ENCODE results near the gene DENND5A. TPM values are rescaled to one million over a fixed set of nuclear protein-coding genes. Genes with fewer than 3 reads are reported as not detected.
"Not testable (repeated sequence)": the region's sequence is repeated elsewhere in the genome, so short reads cannot be mapped to it uniquely, and the experiment has no call there.

DENND5A gene
- total RNA-seq, 1 experiment from 2014 or later, result 53.5 TPM

DNA sequence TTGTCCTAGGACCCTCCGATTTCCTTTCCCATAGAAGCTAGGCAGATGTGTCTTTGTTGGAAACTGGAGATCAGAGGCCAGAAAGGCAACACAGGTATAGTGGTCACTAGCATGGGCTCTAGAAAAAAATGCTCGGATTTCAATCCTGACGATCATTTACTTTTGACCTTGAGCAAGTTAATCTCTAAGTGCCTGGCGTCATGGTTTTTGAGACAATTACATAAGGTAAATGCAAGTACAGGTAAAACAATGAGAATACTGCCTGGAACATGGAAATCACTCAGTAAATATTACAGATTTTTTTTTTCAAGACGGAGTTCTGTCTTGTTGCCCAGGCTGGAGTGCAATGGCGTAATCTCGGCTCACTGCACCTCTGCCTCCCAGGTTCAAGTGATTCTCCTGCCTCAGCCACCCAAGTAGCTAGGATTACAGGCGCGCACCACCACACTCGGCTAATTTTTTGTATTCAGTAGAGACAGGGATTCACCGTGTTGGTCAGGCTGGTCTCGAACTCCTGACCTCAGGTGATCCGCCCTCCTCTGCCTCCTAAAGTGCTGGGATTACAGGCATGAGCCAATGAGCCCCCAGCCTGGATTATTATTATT, 1.1 kb upstream of the DENND5A start:
- no peak for DNase-seq (ENCODE audit: low read depth)

DNA sequence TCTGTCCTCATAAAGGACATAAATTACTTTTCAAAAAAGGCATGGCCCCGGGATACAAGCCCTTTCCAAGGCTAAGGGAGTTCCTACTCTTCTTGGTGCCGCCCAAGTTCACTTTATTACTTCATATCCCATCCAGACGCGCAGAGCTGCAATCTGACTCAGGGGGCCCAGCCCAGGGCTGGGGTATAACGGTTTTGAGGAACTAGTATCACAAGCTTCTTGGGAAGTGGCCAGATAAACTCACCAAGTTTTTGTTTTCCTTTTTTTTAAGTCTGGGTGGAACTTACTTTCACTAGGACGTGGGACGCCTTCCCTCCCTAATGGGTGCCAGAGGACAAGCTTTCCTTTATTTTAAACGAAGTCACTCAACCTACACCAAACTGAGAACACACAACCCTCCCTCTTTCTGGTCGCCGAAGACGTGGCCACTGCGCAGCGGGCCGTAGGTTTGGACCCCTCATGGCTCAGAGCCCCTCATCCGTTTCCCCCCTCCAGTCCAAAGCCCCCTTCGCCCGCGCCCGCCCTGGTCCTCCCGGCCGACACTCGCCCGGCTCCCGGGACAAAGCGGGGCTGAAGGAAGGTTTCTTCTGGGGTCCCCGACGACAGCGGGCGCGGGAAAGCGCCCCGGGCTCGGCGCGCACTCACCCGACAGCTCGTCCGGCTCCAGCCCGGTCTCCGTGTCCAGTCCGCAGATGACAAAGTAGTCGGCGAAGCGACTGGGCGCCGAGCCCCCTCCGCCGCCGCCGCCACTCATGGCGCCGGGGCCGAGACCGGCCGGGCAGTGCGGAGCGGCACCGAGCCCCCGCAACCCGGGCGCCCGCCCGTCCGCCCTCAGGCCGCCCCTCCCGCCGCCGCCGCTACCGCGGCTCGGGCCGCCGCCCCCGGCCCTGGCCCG, 587 bp downstream of the DENND5A start:
- DNase-seq (ENCODE audit: low read depth), result peak; percentile 68

DNA sequence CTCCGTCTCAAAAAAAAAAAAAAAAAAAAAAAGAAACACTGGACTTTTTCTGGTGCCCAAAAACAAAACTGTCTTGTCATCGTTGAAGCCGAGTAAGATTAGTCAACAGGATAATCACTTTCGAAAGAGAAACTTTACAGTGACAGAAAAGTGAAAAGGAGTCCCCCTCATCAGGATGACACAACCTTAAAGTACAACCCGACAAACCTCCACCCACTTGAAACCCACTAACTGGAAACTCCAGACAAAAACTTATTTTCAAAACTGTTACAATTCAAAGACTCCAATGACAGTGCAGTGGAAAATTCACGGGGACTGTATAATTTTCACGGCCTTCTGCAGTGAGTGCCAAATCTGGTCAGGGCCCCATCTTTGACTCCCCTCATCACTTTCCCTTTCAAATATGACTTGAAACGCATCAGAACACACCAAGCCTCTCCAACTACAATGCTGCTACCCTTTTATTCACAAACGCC, 1.3 kb downstream of the DENND5A start:
- DNase-seq (ENCODE audit: low read depth), result no peak

DNA sequence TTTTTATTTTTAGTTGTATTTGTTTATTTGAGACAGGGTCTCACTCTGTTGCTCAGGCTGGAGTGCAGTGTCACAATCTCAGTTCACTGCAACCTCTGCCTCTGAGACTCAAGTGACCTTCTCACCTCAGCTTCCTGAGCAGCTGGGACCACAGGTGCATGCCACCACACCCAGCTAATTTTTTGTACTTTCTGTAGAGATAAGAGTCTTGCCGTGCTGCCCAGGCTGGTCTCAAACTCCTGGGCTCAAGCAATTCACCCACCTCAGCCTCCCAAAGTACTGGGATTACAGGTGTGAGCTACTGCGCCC, 4.4 kb downstream of the DENND5A start:
- DNase-seq (ENCODE audit: low read depth), result not testable (repeated sequence)

DNA sequence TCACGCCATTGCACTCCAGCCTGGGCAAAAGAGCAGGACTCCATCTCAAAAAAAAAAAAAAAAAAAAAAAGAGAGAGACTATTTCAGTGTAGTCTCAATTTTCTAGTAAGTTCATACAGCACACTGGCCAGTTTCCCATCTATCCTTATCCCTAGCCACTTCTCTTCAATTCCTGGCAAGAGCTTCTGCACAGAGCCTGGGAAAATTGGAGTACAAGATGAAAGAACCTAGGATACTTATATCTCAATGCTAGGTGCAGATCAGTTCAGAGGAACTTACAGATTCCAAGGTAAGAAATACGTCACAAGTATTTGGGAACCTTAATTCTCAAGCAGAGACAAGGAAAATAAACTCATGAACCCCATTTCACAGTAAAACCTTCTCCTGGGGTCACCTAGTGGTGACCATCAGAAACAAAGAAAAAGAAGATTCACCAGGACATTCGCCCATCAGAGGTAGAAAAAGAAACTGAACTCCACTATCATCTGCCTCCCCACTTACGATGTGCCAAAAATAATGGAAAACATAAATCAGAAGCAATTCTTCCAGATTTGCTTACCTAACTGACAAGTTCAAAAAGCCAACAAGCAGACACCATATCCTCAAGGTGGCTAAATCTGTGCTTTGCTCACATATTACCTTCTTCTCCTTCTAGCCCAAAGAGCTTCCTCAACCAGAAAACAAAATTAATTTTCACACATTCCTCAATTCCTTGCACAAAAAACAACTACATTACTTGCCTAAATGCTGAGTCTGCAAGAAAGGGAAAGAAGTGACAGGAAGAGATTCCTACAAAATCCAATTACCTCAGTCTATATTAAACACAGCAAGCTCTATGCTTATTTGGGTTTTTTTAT, 4.9 kb downstream of the DENND5A start:
- no peak for DNase-seq (ENCODE audit: low read depth)

DNA sequence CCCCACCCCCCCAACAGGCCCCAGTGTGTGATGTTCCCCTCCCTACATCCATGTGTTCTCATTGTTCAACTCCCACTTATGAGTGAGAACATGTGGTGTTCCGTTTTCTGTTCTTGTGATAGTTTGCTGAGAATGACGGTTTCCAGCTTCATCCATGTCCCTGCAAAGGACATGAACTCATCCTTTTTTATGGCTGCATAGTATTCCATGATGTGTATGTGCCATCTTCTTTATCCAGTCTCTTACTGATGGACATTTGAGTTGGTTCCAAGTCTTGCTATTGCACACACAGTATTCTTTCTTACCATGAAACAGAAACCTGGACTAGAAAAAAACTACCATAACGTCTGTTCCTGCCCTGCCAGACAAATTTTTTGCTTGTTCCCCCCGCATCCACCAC, 6.9 kb downstream of the DENND5A start:
- not testable (repeated sequence) for DNase-seq (ENCODE audit: low read depth)

DNA sequence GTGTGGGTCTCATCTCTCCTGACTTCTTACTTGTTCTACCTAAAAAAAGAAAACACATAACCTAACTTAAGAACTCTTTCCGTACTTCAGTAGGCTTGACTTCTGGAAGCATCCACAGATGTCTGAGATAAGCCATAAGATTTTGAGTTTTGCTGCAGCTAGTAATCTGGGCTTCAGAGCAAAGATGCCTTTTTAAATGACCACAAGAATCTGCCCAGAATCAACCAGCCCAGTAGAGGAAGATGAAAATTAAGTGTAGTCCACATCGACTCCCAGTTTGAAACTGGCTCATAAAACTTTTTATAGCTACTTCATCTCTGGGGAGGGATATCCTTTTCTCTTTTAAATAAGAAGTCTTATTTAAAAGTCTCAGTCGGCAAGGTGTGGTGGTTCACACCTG, 10.7 kb downstream of the DENND5A start:
- DNase-seq (ENCODE audit: low read depth), result no peak

DNA sequence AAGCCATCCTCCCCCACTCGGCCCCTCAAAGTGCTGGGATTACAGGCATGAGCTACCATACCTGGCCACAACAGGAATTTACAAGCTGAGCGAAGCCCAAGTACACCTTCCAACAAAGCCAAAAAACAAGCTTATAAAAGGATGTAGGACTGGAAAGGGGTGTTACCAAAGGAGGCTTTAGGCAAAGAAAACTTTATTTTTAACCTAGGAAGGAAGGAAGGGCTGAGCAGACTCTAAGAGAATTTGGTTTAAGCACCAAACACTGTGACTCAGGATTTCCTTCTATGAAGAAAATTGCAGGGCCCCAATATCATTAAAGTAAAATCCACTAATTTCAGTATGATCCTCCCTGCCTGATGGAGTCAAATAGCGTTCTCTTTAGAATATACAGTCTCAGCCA, 12.1 kb downstream of the DENND5A start:
- no peak for DNase-seq (ENCODE audit: low read depth)

DNA sequence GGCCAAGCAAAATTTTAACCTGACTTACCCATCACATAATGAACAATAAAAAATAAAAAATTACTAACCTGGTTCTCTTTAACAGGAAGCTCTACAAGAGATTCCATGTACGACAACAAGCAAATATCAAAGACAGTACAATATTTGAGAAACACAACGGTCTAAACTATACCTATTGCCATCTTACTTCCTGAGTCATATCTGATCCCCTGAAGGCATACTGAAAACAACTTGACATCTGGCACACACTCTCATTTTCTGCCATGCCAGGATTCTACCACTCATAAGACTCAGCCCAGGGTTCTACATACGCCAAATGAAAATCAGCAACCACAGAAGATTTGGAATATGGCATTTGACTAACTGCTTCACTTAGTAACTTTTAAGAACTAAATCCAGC, 13.8 kb downstream of the DENND5A start:
- DNase-seq (ENCODE audit: low read depth), result no peak

DNA sequence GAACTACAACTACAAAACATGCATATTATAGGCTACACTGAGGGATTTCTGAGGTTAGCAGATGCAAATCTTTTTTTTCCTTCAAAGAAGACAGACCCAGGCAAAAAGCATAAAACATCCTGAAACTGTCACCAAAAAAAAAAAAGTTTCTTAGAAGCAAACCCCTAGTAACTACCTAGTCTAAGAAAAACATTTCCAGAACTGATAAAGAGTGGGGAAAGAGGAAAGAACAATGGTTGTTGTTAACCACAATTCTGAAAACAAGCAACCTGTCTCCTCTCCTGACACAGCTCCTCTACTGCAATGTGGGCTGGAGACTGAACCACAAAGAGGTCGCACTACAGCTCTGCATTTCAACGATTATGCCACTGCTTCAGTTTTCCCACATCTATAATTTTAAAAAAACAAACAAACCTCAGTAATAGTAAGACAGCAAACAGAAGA, 15.0 kb downstream of the DENND5A start:
- no peak for DNase-seq (ENCODE audit: low read depth)

DNA sequence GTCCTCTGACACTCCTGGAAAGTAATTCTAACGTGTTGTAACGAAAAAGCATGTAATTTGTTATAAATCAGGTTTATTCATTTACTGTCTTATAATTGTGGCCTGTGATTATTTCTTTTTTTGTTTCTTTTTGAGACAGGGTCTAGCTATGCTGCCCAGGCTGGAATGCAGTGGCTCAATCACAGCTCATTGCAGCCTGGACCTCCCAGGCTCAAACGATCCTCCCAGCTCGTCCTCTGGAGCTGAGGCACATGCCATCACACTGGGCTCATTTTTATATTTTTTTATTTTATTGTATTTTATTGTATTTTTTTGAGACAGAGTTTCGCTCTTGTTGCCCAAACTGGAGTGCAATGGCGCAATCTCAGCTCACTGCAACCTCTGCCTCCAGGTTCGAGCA, 15.9 kb downstream of the DENND5A start:
- DNase-seq (ENCODE audit: low read depth), result no peak

DNA sequence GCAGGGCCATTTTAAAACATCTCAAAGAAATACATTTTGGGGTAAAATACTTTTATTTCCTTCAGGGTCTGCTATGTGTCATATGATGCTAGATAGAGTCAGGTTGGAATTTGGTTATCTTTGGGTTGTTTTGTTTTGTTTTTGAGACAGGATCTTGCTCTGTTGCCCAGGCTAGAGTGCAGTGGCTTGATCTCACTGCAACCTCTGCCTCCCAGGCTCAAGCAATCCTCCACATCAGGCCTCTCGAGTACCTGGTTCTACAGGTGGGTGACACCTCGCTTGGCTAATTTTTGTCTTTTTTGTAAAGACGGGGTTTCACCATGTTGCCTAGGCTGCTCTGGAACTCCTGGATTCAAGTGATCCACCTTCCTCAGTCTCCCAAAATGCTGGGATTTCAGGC, 17.3 kb downstream of the DENND5A start:
- no peak for DNase-seq (ENCODE audit: low read depth)

DNA sequence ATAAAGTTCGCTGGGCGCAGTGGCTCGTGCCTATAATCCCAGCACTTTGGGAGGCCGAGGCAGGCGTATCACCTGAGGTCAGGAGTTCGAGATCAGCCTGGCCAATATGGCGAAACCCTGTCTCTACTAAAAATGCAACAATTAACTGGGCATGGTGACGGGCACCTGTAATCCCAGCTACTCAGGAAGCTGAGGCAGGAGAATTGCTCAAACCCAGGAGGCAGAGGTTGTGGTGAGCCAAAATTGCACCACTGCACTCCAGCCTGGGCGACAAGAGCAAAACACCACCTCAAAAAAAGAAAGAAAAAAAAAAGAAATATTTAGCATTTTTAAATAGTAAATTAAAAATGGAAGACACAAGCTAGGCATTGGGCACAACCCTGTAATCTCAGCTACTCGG, 28.9 kb downstream of the DENND5A start:
- DNase-seq (ENCODE audit: low read depth), result not testable (repeated sequence)

DNA sequence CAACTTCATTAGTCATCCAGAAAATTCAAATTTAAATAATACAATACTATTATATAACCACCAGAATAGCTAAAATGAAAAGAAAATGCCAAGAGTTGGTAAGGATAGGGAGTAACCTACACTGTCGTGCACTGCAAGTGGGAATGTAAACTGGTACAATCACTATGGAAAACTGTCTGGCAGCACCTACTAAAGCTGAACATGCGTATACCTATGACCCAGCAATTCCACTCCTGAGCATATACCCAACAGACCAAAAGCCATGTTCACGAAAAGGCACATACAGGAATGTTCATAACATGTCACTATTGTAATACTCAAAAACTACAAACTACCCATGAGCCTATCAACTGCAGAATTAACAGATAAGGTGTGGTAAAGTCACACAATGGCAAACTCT, 32.7 kb downstream of the DENND5A start:
- no peak for DNase-seq (ENCODE audit: low read depth)

DNA sequence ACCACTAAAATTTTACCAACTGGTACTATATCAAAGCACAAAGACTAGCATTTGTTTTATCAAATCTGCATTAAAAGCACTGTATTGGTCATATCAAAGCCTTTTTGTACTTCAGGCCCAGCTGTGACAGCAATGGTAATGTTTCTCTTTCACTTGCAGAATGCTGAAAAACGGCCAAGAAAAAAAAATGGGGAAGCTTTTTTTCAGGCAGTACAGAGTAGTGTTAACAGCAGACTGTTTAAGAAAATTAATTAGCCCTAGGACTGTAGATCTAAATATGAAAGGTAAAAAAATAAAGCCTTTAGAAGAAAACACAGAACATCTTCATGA, 33.3 kb downstream of the DENND5A start:
- no peak for DNase-seq (ENCODE audit: low read depth)

DNA sequence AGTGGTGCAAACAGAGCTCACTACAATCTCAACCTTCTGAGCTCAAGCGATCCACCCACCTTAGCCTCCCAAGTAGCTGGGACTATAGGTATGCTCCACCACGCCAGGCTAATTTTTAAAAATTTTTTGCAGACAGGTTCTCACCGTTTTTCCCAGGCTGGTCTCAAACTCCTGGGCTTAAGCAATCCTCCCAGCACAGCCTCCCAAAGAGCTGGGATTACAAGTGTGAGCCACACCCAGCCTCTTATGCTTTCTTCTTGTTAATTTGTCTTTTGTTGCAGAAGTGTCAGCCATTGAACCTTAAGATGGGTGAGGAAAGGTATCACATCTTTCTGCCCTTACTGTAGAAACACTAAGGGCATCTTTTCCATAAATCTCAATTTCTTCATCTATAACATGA, 34.9 kb downstream of the DENND5A start:
- no peak for DNase-seq (ENCODE audit: low read depth)

DNA sequence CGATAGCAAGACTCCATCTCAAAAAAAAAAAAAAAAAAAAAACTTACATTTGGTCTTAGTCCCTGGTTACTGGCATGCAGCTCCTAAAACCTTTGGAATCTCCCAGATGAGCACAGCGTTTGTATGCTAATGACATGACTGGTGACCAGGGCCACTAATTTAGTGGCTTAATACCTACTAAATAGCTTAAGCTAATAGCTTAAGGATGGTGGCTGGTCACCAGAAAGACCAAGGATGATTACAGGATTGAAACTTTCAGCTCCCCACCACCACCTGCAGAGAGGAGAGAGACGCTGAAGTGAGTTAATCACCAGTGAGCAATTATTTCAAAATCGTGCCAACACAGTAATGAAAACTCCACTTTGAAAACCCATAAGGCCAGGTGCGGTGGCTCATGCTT, 37.1 kb downstream of the DENND5A start:
- no peak for DNase-seq (ENCODE audit: low read depth)

DNA sequence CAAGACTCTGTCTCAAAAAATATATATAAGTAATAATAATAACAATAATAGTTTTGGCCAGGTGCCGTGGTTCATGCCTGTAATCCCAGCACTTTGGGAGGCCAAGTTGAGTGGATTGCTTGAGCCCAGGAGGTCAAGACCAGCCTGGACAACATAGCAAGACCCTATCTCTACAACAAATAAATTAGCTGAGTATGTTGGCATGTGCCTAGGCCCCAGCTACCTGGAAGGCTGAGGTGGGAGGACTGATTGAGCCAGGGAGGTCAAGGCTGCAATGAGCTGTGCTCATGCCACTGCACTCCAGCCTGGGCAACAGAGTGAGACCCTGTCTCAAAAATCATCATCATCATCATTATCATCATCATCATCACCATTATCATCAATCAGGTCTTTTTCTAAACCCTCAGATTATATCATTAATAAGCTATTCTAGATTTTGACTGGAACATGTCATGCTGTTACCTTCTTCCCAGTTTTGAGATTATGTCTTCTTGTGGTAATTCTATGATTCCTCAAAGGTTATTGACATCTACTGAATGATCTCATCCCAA, 39.3 kb downstream of the DENND5A start:
- DNase-seq (ENCODE audit: low read depth), result no peak

DNA sequence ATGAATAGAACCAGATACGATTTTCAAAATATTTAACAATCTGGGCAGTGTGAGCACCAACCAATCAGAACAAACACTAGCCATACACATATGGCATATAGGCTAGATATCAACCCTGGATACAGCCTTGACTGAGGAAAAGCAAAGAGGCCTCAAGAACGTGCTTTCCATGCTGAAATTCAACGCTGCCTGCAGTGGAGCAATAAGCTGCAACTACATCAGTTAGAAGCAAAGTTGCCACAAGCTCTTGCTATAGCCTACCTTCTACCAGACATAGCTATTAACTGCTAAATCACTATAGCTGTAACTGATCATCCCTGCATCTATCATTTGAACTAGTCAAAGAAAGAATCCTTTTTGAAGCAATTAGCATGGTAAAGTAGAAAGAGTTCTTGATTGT, 42.5 kb downstream of the DENND5A start:
- DNase-seq (ENCODE audit: low read depth), result no peak

DNA sequence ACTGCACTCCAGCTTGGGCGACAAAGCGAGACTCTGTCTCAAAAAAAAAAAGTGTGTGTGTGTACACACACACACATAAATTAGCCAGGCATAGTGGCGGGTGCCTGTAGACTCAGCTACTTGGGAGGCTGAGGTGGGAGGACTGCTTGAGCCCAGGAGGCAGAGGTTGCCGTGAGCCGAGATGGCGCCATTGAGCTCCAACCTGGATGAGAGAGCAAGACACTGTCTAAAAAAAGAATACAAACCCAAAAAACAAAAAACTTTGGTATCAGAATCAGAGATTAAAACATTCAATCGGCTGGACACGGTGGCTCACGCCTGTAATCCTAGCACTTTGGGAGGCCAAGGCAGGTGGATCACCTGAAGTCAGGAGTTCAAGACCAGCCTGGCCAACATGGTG, 44.3 kb downstream of the DENND5A start:
- DNase-seq (ENCODE audit: low read depth), result not testable (repeated sequence)

DNA sequence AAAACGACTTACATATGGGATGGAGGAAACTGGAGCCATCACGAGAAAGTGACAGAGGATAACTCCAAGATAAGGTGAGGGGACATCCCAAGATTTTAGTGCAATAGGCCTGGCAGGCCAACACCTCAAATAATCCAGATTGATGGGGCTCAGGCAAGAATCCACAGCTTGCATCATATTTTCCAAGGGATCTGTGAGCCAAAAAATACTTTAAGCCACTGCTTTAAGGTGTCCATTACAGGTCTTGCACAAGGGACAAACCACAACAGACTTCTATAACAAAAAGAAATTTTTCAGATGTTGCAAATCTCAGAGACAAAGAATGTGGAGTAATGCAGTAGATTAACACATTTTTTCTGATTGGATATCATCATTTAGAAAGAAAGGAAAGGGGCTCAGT, 45.6 kb downstream of the DENND5A start:
- DNase-seq (ENCODE audit: low read depth), result peak; percentile 31

DNA sequence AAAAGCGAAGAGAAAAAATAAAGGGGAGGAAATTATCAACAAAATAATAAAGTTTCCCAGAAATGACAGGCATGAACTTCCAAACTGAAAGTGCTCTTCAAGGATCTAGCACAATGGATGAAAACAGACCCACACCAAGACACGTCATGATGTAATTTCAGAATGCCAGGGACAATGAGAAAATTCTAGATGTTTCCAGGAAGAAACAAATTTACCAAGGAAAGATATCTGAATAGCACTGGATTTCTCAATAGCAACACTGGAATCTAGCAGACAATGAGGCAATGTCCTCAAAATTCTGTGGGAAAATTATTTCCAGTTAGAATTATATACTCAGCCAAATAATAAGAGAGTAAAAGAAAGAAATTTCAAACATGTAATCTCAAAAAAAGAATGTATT, 46.0 kb downstream of the DENND5A start:
- DNase-seq (ENCODE audit: low read depth), result no peak
